Ovary (tissue), 9 donors: ENCODE data around the gene GHR. TPM values are rescaled to one million over a fixed set of nuclear protein-coding genes. Genes with fewer than 3 reads are reported as not detected.

Experiments
- DNase-seq, 5 donors: peaks; one replicate each; pipeline ENCODE4 v3.0.0-alpha.2; 2019 to 2020
- H3K27ac ChIP-seq, 2 donors: fragments of 200-600 bp; one replicate each; pipeline versions ENCODE4 v1.5.1 to v1.8.0; 2019 to 2022
- H3K27me3 ChIP-seq: fragments of 200-600 bp; one replicate; pipeline ENCODE4 v1.8.0; 2022
- H3K36me3 ChIP-seq: fragments of 200-600 bp; sonication (generic); one replicate; pipeline ENCODE4 v1.5.1; 2019
- H3K4me1 ChIP-seq: one replicate; pipeline ENCODE4 v1.8.1; 2013; ENCODE audit warnings: mild to moderate bottlenecking, moderate library complexity; ENCODE audit not compliant: insufficient read depth
- H3K4me3 ChIP-seq: fragments of 200-600 bp; sonication (generic); one replicate; pipeline ENCODE4 v1.5.1; 2017
- H3K9me3 ChIP-seq, 2 donors: fragments of 200-600 bp in 1 of 2; sonication (generic) in 1 of 2; one replicate each; pipeline versions ENCODE4 v1.5.1 to v1.8.1; 2013 to 2019; ENCODE audit warnings: mild to moderate bottlenecking in 1 of 2, moderate library complexity in 1 of 2
- EP300 ChIP-seq: sonication (generic); formaldehyde crosslinking; IDR thresholded peaks from one replicate; pipeline ENCODE4 v1.6.1; 2017; ENCODE audit warnings: antibody characterized with exemption
- POLR2A ChIP-seq: fragments of 450-650 bp; IDR thresholded peaks from one replicate; pipeline ENCODE4 v1.6.1; 2017; ENCODE audit warnings: antibody characterized with exemption, mild to moderate bottlenecking, moderate library complexity
- WGBS, 3 donors: extraction: QIAGEN DNeasy Blood & Tissue Kit in 1 of 3; methylation state at CpG; one replicate each; pipeline versions ENCODE4 v1.1.5 to v1.1.7; 2013 to 2017; 5-methylcytosine and 5-hydroxymethylcytosine counted together
- intact Hi-C, 4 donors: fragments of 100-400 bp; cut with DNase I; formaldehyde crosslinking; loops; one replicate each; pipeline versions ENCODE4 v1.11.0 to v1.15.1; 2022 to 2023
- polyA plus RNA-seq, 2 donors: library from polyadenylated mRNA; stranded (reverse); fragments of 200-250 nt in 1 of 2; fragments of 350-450 nt in 1 of 2; fragmentation: Illumina TruSeq in 1 of 2; extraction: RNeasy Lipid Tissue Mini Kit (QIAGEN cat#74804) in 1 of 2; gene quantifications; one replicate each; pipeline ENCODE4 v1.2.3, GENCODE V29; 2013 to 2014
- total RNA-seq, 7 donors: library from RNA; depleted of rRNA in 2 of 7; stranded (reverse); fragments of >200 nt in 2 of 7; fragmentation: NEBNext Ultra II Directional in 3 of 7; extraction: Animal tissue kit (Norgen Biotek cat#: 25700) in 3 of 7; gene quantifications; one replicate each; pipeline versions ENCODE4 v1.1.0 to v1.2.4, GENCODE V29; 2016 to 2023
- TF ChIP-seq, protein P1 (sequence below), 3 donors: fragments of 450-650 bp in 2 of 3; fragments of 200-600 bp in 1 of 3; IDR thresholded peaks; one replicate each; pipeline versions ENCODE4 v1.5.1 to v1.8.0; 2016 to 2022; ENCODE audit warnings: antibody characterized with exemption in 3 of 3, mild to moderate bottlenecking in 1 of 3
- donor health status: DM: no; HTN: no; CAD: no; lungs with moderate emphysema.
- donor health status: DM: no; HTN: no; CAD: no.
- donor health status: Bipolar disorder and iron deficiency.
- donor health status: DM: yes; HTN: yes; CAD: no.
- donor health status: DM: no; HTN: no; CAD: no.
- donor health status: DM: yes; HTN: yes; CAD: no.

Gene GHR
- total and polyA plus RNA-seq, 9 donors = 4.3 to 17.4 (median 7.0) TPM

DNA sequence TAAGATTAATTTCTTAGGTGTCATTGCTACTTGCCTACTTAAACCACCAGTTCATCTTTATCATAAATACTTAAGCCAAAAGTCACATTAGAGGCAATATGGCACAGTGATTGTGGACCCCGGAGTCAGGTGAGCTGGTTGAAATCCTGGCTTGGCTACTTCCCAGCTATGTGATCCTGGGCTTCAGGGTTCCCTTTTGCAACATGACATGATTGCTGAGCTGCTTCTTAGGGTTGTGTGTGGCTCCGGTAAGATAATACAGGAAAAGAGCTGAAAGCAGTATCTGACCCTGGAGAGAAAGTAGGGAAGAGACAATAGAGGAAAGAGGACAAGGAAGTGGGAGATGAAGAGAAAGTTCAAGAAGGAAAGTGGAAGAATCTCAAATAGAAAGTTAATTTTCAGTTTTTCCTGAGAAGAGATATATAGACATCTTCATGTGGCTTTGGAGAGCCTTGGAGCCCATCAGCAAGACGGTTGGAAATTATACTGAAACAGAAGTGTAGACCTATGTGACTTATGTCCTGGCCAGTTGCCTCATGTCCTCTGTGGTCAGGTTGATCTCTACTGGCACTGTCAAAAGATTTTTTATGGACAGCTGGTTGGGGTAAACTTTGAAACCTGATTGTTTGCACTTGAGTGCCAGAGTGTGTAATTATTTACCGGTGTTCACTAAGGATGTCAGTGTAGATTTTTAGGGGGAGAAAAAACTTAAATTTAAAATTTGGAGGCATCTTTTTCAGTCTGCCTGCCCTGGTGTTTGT is 93.2 kb downstream of the GHR start:
- intact Hi-C loops = loop anchor here in 1 of 4 donors (10.0 kb wide), 1 partner anchor 48 kb away; no protein-coding TSS in a partner anchor
- 68 to 74% (median 71%) methylated on average over 4 of the region's 4 CpGs for WGBS, 3 donors
- Histone ChIP-seq H3K27me3 (no peaks in the 10 kb centered on the region), H3K36me3 (no peaks in the 10 kb centered on the region), H3K4me1 (peaks cover 10% of the 10 kb centered on the region), H3K27ac (no peak overlapping the region), H3K4me3 (no peak overlapping the region), H3K9me3 (no peaks in the 10 kb centered on the region)
- DNase-seq = no peak
- TF ChIP-seq, protein P1, sequence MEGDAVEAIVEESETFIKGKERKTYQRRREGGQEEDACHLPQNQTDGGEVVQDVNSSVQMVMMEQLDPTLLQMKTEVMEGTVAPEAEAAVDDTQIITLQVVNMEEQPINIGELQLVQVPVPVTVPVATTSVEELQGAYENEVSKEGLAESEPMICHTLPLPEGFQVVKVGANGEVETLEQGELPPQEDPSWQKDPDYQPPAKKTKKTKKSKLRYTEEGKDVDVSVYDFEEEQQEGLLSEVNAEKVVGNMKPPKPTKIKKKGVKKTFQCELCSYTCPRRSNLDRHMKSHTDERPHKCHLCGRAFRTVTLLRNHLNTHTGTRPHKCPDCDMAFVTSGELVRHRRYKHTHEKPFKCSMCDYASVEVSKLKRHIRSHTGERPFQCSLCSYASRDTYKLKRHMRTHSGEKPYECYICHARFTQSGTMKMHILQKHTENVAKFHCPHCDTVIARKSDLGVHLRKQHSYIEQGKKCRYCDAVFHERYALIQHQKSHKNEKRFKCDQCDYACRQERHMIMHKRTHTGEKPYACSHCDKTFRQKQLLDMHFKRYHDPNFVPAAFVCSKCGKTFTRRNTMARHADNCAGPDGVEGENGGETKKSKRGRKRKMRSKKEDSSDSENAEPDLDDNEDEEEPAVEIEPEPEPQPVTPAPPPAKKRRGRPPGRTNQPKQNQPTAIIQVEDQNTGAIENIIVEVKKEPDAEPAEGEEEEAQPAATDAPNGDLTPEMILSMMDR (IDR thresholded peaks at IDR 0.05) = no peak

DNA sequence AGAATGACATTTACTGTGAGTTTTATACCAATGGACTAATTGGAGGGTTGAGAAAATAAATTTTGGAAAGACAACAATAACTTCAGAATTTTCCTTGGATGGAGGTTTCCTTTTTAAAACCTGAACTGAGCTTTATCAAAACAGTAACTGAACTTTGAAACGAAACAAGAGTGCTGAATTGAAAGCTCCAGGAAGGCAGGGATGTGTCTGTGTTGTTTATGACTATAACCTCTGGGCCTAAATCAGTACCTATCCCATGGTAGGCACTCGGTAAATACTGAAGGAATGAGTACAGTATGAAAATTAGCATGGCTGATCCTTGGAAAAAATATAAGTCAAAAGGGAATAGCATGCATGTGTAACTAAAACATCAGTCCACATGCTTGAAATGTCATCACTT is 93.9 kb downstream of the GHR start:
- DNase-seq = no peak
- Histone ChIP-seq H3K27ac (no peak overlapping the region), H3K27me3 (no peaks in the 10 kb centered on the region), H3K36me3 (no peaks in the 10 kb centered on the region), H3K4me1 (peaks cover 10% of the 10 kb centered on the region), H3K4me3 (no peak overlapping the region), H3K9me3 (no peaks in the 10 kb centered on the region)
- intact Hi-C loops = loop anchor here in 1 of 4 donors (10.0 kb wide), 1 partner anchor 48 kb away; no protein-coding TSS in a partner anchor
- WGBS, 3 donors = 37 to 42% (median 40%) methylated on average over 2 of the region's 2 CpGs
- TF ChIP-seq POLR2A = no peak

DNA sequence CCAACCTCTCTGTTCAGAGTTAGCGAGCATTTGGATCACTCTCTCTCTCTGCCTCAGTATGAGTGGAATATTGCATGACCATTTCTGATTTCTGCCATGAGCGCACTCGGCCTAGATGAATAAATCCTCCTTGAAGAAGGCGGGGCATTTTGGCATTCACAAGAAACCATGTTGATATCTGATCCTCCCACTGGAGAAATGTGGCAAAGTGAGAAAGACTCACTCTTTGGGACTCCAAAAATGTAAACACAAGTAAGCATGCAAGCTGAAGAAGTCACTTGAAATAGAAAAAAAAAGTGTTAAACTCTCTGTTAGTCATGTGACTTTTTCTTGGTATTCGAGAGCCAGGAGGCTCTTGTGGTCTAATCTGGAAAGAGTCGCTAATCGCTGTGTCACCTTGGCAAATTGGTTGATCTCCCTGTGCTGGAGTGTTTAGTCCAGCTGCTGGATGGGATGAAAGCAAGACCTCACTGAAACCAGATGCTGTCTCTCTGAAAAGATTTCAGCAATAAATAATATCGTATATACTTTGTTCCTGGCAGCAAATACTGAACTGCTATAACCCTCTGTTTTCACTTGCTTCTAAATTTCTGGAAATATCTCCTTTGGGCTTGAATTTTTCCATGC is 95.5 kb downstream of the GHR start:
- no peak for DNase-seq
- H3K4me3 ChIP-seq = no peak overlapping the region

DNA sequence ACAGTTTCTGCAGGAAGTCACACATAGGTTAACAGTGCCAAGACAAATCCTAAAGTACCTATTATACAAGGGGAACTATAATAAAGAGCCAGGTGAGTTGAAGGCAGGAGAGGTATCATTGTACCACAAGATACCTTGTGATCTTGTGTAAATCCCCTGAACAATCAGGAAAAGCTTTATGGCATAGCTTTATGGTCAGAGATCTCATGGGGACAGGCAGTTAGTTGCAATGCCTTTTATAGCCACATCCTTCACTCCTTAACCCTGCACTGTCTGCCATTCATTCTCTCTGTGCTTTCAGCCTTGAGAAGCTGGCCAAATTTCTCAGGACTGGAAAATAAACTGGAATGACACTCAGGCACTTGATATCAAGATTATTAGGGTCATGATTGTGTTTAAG is 97.0 kb downstream of the GHR start:
- Histone ChIP-seq H3K36me3 (no peaks in the 10 kb centered on the region), H3K4me1 (peaks cover 7% of the 10 kb centered on the region), H3K27ac (no peak overlapping the region), H3K9me3 (no peaks in the 10 kb centered on the region), H3K4me3 (no peak overlapping the region), H3K27me3 (no peaks in the 10 kb centered on the region)
- TF ChIP-seq POLR2A = no peak
- intact Hi-C loops = no loop called here
- no peak for DNase-seq

More for the DNA sequence above, 95.5 kb downstream of the GHR start:
- intact Hi-C loops = loop anchor here in 1 of 4 donors (10.0 kb wide), 1 partner anchor 46 kb away; no protein-coding TSS in a partner anchor
- Histone ChIP-seq H3K27me3 (no peaks in the 10 kb centered on the region), H3K27ac (no peak overlapping the region), H3K36me3 (no peaks in the 10 kb centered on the region), H3K9me3 (no peaks in the 10 kb centered on the region), H3K4me1 (peaks cover 7% of the 10 kb centered on the region)
- TF ChIP-seq POLR2A (no peak), EP300 (no peak)
- TF ChIP-seq, protein P1 (IDR thresholded peaks at IDR 0.05) = no peak
- 41 to 50% (median 49%) methylated on average over 8 of the region's 8 CpGs for WGBS, 3 donors

DNA sequence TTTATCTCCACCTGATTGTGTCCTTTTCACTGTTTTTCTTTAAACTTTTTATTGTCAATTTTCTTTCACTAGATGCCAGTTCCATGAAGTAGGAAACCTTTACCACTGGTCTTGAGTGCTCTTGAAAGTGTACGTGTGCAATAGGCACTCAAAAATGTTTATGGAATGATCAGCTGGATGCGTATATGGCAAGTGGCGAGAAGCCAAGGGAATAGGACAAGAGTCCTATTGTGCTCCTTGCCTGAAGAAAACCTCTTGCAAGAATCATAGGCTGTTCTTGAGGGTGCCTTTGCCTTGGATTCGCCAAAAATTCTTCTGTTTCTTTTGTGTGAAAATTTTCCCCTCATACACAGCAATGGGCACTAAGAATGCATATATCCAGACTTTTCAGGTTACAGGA is 97.7 kb downstream of the GHR start:
- H3K4me3 ChIP-seq = no peak overlapping the region
- WGBS, 3 donors = 96 to 99% (median 96%) methylated on average over 4 of the region's 4 CpGs
- no peak for DNase-seq
- TF ChIP-seq EP300 (no peak), POLR2A (no peak)
- TF ChIP-seq, protein P1 (IDR thresholded peaks at IDR 0.05) = no peak
- no peaks in the 10 kb centered on the region for H3K27me3 ChIP-seq
- intact Hi-C loops = no loop called here
- H3K27ac ChIP-seq = no peak overlapping the region
- H3K9me3 ChIP-seq = no peaks in the 10 kb centered on the region
- H3K36me3 ChIP-seq = no peaks in the 10 kb centered on the region
- peaks cover 6% of the 10 kb centered on the region for H3K4me1 ChIP-seq
